ENCODE results near the gene SLC25A31.
A peak's percentile ranks its signal among the peaks of the same experiment; 100 is the strongest.

The SLC25A31 gene

GRCh38 chr4:127731406-127731805, 1.2 kb downstream of the SLC25A31 start:
- no peak overlapping the region for H3K4me3 ChIP-seq (ENCODE audit: low read length)
- DNase-seq (ENCODE audit: low read depth), result no peak
- TF ChIP-seq CTCF (IDR thresholded peaks at IDR 0.05; ENCODE audit: insufficient read depth, low read depth, low read length, missing control alignments), result no peak

- H3K4me3 ChIP-seq (ENCODE audit: low read length), result no peak overlapping the region
- DNase-seq (ENCODE audit: low read depth), result peak; percentile 61
- peak; percentile 46 for TF ChIP-seq CTCF (IDR thresholded peaks at IDR 0.05; ENCODE audit: insufficient read depth, low read depth, low read length, missing control alignments)
Measured at GRCh38 chr4:127732623-127733328, 2.6 kb downstream of the SLC25A31 start.

- no peak for TF ChIP-seq CTCF (IDR thresholded peaks at IDR 0.05; ENCODE audit: insufficient read depth, low read depth, low read length, missing control alignments)
- DNase-seq (ENCODE audit: low read depth), result no peak
- H3K4me3 ChIP-seq (ENCODE audit: low read length), result no peak overlapping the region
Measured at GRCh38 chr4:127734976-127735375, 4.8 kb downstream of the SLC25A31 start.

GRCh38 chr4:127737295-127737694, 7.1 kb downstream of the SLC25A31 start:
- no peak overlapping the region for H3K4me3 ChIP-seq (ENCODE audit: low read length)

GRCh38 chr4:127741247-127741646, 11.0 kb downstream of the SLC25A31 start:
- H3K4me3 ChIP-seq (ENCODE audit: low read length), result no peak overlapping the region
- DNase-seq (ENCODE audit: low read depth), result no peak
- no peak for TF ChIP-seq CTCF (IDR thresholded peaks at IDR 0.05; ENCODE audit: insufficient read depth, low read depth, low read length, missing control alignments)

More at GRCh38 chr4:127737295-127737694, 7.1 kb downstream of the SLC25A31 start:
- no peak for DNase-seq (ENCODE audit: low read depth)
- TF ChIP-seq CTCF (IDR thresholded peaks at IDR 0.05; ENCODE audit: insufficient read depth, low read depth, low read length, missing control alignments), result no peak

- DNase-seq (ENCODE audit: low read depth), result no peak
- no peak overlapping the region for H3K4me3 ChIP-seq (ENCODE audit: low read length)
- TF ChIP-seq CTCF (IDR thresholded peaks at IDR 0.05; ENCODE audit: insufficient read depth, low read depth, low read length, missing control alignments), result no peak
Measured at GRCh38 chr4:127747883-127748282, 17.7 kb downstream of the SLC25A31 start.

GRCh38 chr4:127748957-127749356, 18.8 kb downstream of the SLC25A31 start:
- no peak overlapping the region for H3K4me3 ChIP-seq (ENCODE audit: low read length)
- no peak for TF ChIP-seq CTCF (IDR thresholded peaks at IDR 0.05; ENCODE audit: insufficient read depth, low read depth, low read length, missing control alignments)
- no peak for DNase-seq (ENCODE audit: low read depth)
